Measurements from ENCODE around the gene PPP4R1.
"Not testable (repeated sequence)": the region's sequence is repeated elsewhere in the genome, so short reads cannot be mapped to it uniquely, and the experiment has no call there.

The PPP4R1 gene

GRCh38 chr18:9642799-9643462 is 28.6 kb upstream of the PPP4R1 start:
- DNase-seq (ENCODE audit: low read depth, low spot score), result no peak
- H3K4me1 ChIP-seq (ENCODE audit: insufficient read depth, insufficient read length), result no peaks in the 10 kb centered on the region
- H3K4me3 ChIP-seq (ENCODE audit: insufficient read length, low read depth), result no peak overlapping the region
- no peaks in the 10 kb centered on the region for H3K27me3 ChIP-seq (ENCODE audit: insufficient read depth, insufficient read length)
- H3K9me3 ChIP-seq (ENCODE audit: insufficient read depth, low read length), result no peaks in the 10 kb centered on the region
- TF ChIP-seq ZNF274 (IDR thresholded peaks at IDR 0.05; ENCODE audit: low read depth, low read length) (no peak), SUZ12 (IDR thresholded peaks at IDR 0.05; ENCODE audit: extremely low read depth, insufficient read depth, insufficient read length) (no peak), YY1 (IDR thresholded peaks at IDR 0.05; ENCODE audit: insufficient read depth, insufficient read length) (no peak)
- H3K9ac ChIP-seq (ENCODE audit: insufficient read length, low read depth), result no peak overlapping the region
- no peaks in the 10 kb centered on the region for H3K36me3 ChIP-seq (ENCODE audit: insufficient read depth, insufficient read length, low read length)

- H3K27me3 ChIP-seq (ENCODE audit: insufficient read depth, insufficient read length); H3K9me3 ChIP-seq (ENCODE audit: insufficient read depth, low read length); H3K9ac ChIP-seq (ENCODE audit: insufficient read length, low read depth); DNase-seq (ENCODE audit: low read depth, low spot score); H3K36me3 ChIP-seq (ENCODE audit: insufficient read depth, insufficient read length, low read length); H3K4me3 ChIP-seq (ENCODE audit: insufficient read length, low read depth); H3K4me1 ChIP-seq (ENCODE audit: insufficient read depth, insufficient read length): not testable (repeated sequence)
Observed at GRCh38 chr18:9641081-9641480, 26.7 kb upstream of the PPP4R1 start.

GRCh38 chr18:9638886-9639285 is 24.5 kb upstream of the PPP4R1 start:
- Histone ChIP-seq H3K27me3 (ENCODE audit: insufficient read depth, insufficient read length) (no peaks in the 10 kb centered on the region), H3K4me1 (ENCODE audit: insufficient read depth, insufficient read length) (no peaks in the 10 kb centered on the region), H3K36me3 (ENCODE audit: insufficient read depth, insufficient read length, low read length) (no peaks in the 10 kb centered on the region), H3K9me3 (ENCODE audit: insufficient read depth, low read length) (peaks cover 14% of the 10 kb centered on the region), H3K4me3 (ENCODE audit: insufficient read length, low read depth) (no peak overlapping the region), H3K9ac (ENCODE audit: insufficient read length, low read depth) (no peak overlapping the region)
- TF ChIP-seq YY1 (IDR thresholded peaks at IDR 0.05; ENCODE audit: insufficient read depth, insufficient read length) (no peak), ZNF274 (IDR thresholded peaks at IDR 0.05; ENCODE audit: low read depth, low read length) (no peak), SUZ12 (IDR thresholded peaks at IDR 0.05; ENCODE audit: extremely low read depth, insufficient read depth, insufficient read length) (no peak)
- DNase-seq (ENCODE audit: low read depth, low spot score), result no peak

- Histone ChIP-seq H3K4me3 (ENCODE audit: insufficient read length, low read depth) (no peak overlapping the region), H3K9me3 (ENCODE audit: insufficient read depth, low read length) (peaks cover 14% of the 10 kb centered on the region), H3K36me3 (ENCODE audit: insufficient read depth, insufficient read length, low read length) (no peaks in the 10 kb centered on the region), H3K4me1 (ENCODE audit: insufficient read depth, insufficient read length) (no peaks in the 10 kb centered on the region), H3K9ac (ENCODE audit: insufficient read length, low read depth) (no peak overlapping the region), H3K27me3 (ENCODE audit: insufficient read depth, insufficient read length) (no peaks in the 10 kb centered on the region)
- TF ChIP-seq ZNF274 (IDR thresholded peaks at IDR 0.05; ENCODE audit: low read depth, low read length), result no peak
- no peak for TF ChIP-seq YY1 (IDR thresholded peaks at IDR 0.05; ENCODE audit: insufficient read depth, insufficient read length)
- no peak for TF ChIP-seq SUZ12 (IDR thresholded peaks at IDR 0.05; ENCODE audit: extremely low read depth, insufficient read depth, insufficient read length)
- DNase-seq (ENCODE audit: low read depth, low spot score), result no peak
Observed at GRCh38 chr18:9637036-9637767, 22.8 kb upstream of the PPP4R1 start.

GRCh38 chr18:9634856-9635255 is 20.5 kb upstream of the PPP4R1 start:
- Histone ChIP-seq H3K9ac (ENCODE audit: insufficient read length, low read depth) (no peak overlapping the region), H3K9me3 (ENCODE audit: insufficient read depth, low read length) (peaks cover 14% of the 10 kb centered on the region), H3K27me3 (ENCODE audit: insufficient read depth, insufficient read length) (no peaks in the 10 kb centered on the region), H3K4me1 (ENCODE audit: insufficient read depth, insufficient read length) (no peaks in the 10 kb centered on the region), H3K4me3 (ENCODE audit: insufficient read length, low read depth) (no peak overlapping the region), H3K36me3 (ENCODE audit: insufficient read depth, insufficient read length, low read length) (no peaks in the 10 kb centered on the region)
- DNase-seq (ENCODE audit: low read depth, low spot score), result no peak
- no peak for TF ChIP-seq YY1 (IDR thresholded peaks at IDR 0.05; ENCODE audit: insufficient read depth, insufficient read length)
- no peak for TF ChIP-seq SUZ12 (IDR thresholded peaks at IDR 0.05; ENCODE audit: extremely low read depth, insufficient read depth, insufficient read length)
- TF ChIP-seq ZNF274 (IDR thresholded peaks at IDR 0.05; ENCODE audit: low read depth, low read length), result no peak

GRCh38 chr18:9631814-9632496 is 17.6 kb upstream of the PPP4R1 start:
- H3K9ac ChIP-seq (ENCODE audit: insufficient read length, low read depth), result no peak overlapping the region
- no peaks in the 10 kb centered on the region for H3K27me3 ChIP-seq (ENCODE audit: insufficient read depth, insufficient read length)
- DNase-seq (ENCODE audit: low read depth, low spot score), result no peak
- no peaks in the 10 kb centered on the region for H3K36me3 ChIP-seq (ENCODE audit: insufficient read depth, insufficient read length, low read length)
- peaks cover 14% of the 10 kb centered on the region for H3K9me3 ChIP-seq (ENCODE audit: insufficient read depth, low read length)
- H3K4me3 ChIP-seq (ENCODE audit: insufficient read length, low read depth), result no peak overlapping the region
- H3K4me1 ChIP-seq (ENCODE audit: insufficient read depth, insufficient read length), result no peaks in the 10 kb centered on the region
- TF ChIP-seq SUZ12 (IDR thresholded peaks at IDR 0.05; ENCODE audit: extremely low read depth, insufficient read depth, insufficient read length) (no peak), ZNF274 (IDR thresholded peaks at IDR 0.05; ENCODE audit: low read depth, low read length) (no peak), YY1 (IDR thresholded peaks at IDR 0.05; ENCODE audit: insufficient read depth, insufficient read length) (no peak)

- DNase-seq (ENCODE audit: low read depth, low spot score), result no peak
- Histone ChIP-seq H3K4me3 (ENCODE audit: insufficient read length, low read depth) (no peak overlapping the region), H3K36me3 (ENCODE audit: insufficient read depth, insufficient read length, low read length) (no peaks in the 10 kb centered on the region), H3K9ac (ENCODE audit: insufficient read length, low read depth) (no peak overlapping the region), H3K4me1 (ENCODE audit: insufficient read depth, insufficient read length) (no peaks in the 10 kb centered on the region), H3K9me3 (ENCODE audit: insufficient read depth, low read length) (peaks cover 7% of the 10 kb centered on the region), H3K27me3 (ENCODE audit: insufficient read depth, insufficient read length) (no peaks in the 10 kb centered on the region)
- TF ChIP-seq YY1 (IDR thresholded peaks at IDR 0.05; ENCODE audit: insufficient read depth, insufficient read length) (no peak), ZNF274 (IDR thresholded peaks at IDR 0.05; ENCODE audit: low read depth, low read length) (no peak), SUZ12 (IDR thresholded peaks at IDR 0.05; ENCODE audit: extremely low read depth, insufficient read depth, insufficient read length) (no peak)
Observed at GRCh38 chr18:9630444-9630843, 16.1 kb upstream of the PPP4R1 start.
